ENCODE data around the gene TTLL10.

DNA sequence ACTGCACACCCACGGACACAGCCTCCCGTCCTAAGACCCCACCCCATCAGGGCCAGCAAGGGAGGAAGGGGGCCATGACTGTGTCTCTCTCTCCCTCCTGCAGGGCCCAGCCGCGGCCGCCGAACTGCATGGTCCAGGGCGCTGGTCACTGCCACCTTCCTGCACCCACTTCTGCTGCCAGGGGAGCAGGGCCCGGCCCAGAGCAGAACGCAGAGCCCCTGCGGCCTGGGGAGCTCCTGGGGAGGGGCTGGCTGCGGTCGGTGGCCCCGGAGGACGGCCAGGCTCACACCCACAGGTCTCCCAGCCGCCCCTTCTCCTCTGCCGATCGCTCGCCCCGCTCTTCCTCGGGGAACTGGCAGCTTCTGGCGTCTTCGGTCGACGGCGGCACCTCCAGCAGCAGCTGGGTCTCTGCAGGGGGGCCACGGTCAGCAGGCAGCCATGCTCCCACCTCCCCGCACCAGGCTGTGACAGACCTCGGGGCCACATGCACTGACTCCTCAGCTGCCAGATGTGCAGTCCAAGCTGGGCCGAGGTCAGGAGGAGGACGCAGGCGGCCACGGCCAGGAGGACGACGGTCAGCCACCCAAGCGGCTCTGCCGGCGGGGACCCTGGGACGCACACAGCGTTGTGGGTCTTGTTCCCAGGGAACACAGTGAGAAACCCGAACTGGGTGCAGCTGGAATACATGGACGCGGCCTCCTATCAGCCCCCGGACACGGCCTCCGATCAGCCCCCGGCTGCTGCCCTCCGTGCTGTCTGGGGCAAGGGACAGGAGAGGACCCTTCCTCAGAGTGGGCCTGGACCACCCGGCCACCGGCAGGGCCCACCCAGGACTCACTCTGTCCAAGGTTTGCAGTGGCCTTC lies 30.1 kb downstream of the TTLL10 start:
- TF ChIP-seq RAD21 (IDR thresholded peaks at IDR 0.05; ENCODE audit: low read length) (no peak), USF2 (IDR thresholded peaks at IDR 0.05; ENCODE audit: low read depth, low read length) (no peak)
